Measurements from ENCODE around the gene WDFY2. TPM values are rescaled to one million over a fixed set of nuclear protein-coding genes. Genes with fewer than 3 reads are reported as not detected.
A peak's percentile ranks its signal among the peaks of the same experiment; 100 is the strongest.
"Not testable (repeated sequence)": the region's sequence is repeated elsewhere in the genome, so short reads cannot be mapped to it uniquely, and the experiment has no call there.

The WDFY2 gene
- 10 to 100 TPM; 11.3 TPM for total RNA-seq

GRCh38 chr13:51583875-51584730 lies at the start of gene WDFY2:
Gene WDFY2, plus strand, starts transcription at chr13:51584462. Its CDS starts 226 bp downstream, at chr13:51584688.
- CTCF ChIA-PET: interaction anchor here (0.7 to 2.2 kb wide), 3 partner anchors 109 to 211 kb away, joined by 3 to 8 read pairs (median 7); no protein-coding TSS in a partner anchor
- peaks cover 36% of the 10 kb centered on the region for H3K4me1 Mint-ChIP-seq (ENCODE audit: low read depth)
- ATAC-seq (peak; percentile 86), DNase-seq (peak; percentile 100)
- H3K4me3 Mint-ChIP-seq: peak within 1 kb of the TSS; percentile 88
- H3K27ac Mint-ChIP-seq: peak within 1 kb of the TSS; percentile 96
- H3K27me3 Mint-ChIP-seq (ENCODE audit: low read depth): peaks cover 4% of the 10 kb centered on the region
- POLR2A ChIA-PET: interaction anchor here (0.6 to 5.6 kb wide), 2 partner anchors 22 to 131 kb away, joined by 3 to 72 read pairs; partner anchors contain the start of gene INTS6
- H3K9me3 Mint-ChIP-seq (ENCODE audit: insufficient read depth): no peaks in the 10 kb centered on the region
- H3K36me3 Mint-ChIP-seq (ENCODE audit: low read depth): peaks cover 11% of the 10 kb centered on the region

- Mint-ChIP-seq H3K36me3 (ENCODE audit: low read depth) (peaks cover 4% of the 10 kb centered on the region), H3K27me3 (ENCODE audit: low read depth) (peaks cover 13% of the 10 kb centered on the region), H3K4me3 (no peak overlapping the region), H3K4me1 (ENCODE audit: low read depth) (peaks cover 18% of the 10 kb centered on the region), H3K27ac (no peak overlapping the region), H3K9me3 (ENCODE audit: insufficient read depth) (no peaks in the 10 kb centered on the region)
- ChIA-PET CTCF (no interaction called here), POLR2A (no interaction called here)
- DNase-seq (no peak), ATAC-seq (no peak)
These were observed 45.6 kb upstream of the WDFY2 start for GRCh38 chr13:51538591-51539179.

- H3K27ac Mint-ChIP-seq: no peak overlapping the region
These were observed 44.4 kb upstream of the WDFY2 start for GRCh38 chr13:51539887-51540286.

GRCh38 chr13:51541037-51541436 lies 43.2 kb upstream of the WDFY2 start:
- H3K4me3 Mint-ChIP-seq: no peak overlapping the region
- H3K9me3 Mint-ChIP-seq (ENCODE audit: insufficient read depth): no peaks in the 10 kb centered on the region
- ChIA-PET CTCF (interaction anchor here (0.7 kb wide), 1 partner anchor 87 kb away, joined by 3 read pairs; no protein-coding TSS in a partner anchor), POLR2A (no interaction called here)
- H3K27me3 Mint-ChIP-seq (ENCODE audit: low read depth): peaks cover 13% of the 10 kb centered on the region
- ATAC-seq (no peak), DNase-seq (no peak)
- peaks cover 3% of the 10 kb centered on the region for H3K4me1 Mint-ChIP-seq (ENCODE audit: low read depth)
- no peak overlapping the region for H3K27ac Mint-ChIP-seq
- peaks cover 2% of the 10 kb centered on the region for H3K36me3 Mint-ChIP-seq (ENCODE audit: low read depth)

More at GRCh38 chr13:51539887-51540286, 44.4 kb upstream of the WDFY2 start:
- H3K36me3 Mint-ChIP-seq (ENCODE audit: low read depth): peaks cover under 1% of the 10 kb centered on the region
- ChIA-PET POLR2A (no interaction called here), CTCF (no interaction called here)
- H3K27me3 Mint-ChIP-seq (ENCODE audit: low read depth): peaks cover 13% of the 10 kb centered on the region
- DNase-seq (no peak), ATAC-seq (no peak)
- H3K4me3 Mint-ChIP-seq: no peak overlapping the region
- H3K9me3 Mint-ChIP-seq (ENCODE audit: insufficient read depth): no peaks in the 10 kb centered on the region
- peaks cover 7% of the 10 kb centered on the region for H3K4me1 Mint-ChIP-seq (ENCODE audit: low read depth)

- ATAC-seq (no peak), DNase-seq (no peak)
- Mint-ChIP-seq H3K36me3 (ENCODE audit: low read depth) (peaks cover 2% of the 10 kb centered on the region), H3K9me3 (ENCODE audit: insufficient read depth) (no peaks in the 10 kb centered on the region), H3K27me3 (ENCODE audit: low read depth) (peaks cover 13% of the 10 kb centered on the region), H3K27ac (no peak overlapping the region), H3K4me1 (ENCODE audit: low read depth) (peaks cover 3% of the 10 kb centered on the region), H3K4me3 (no peak overlapping the region)
- ChIA-PET POLR2A (no interaction called here), CTCF (interaction anchor here (0.7 kb wide), 1 partner anchor 87 kb away, joined by 3 read pairs; no protein-coding TSS in a partner anchor)
These were observed 42.4 kb upstream of the WDFY2 start for GRCh38 chr13:51541809-51542258.

GRCh38 chr13:51542346-51543242 lies 41.7 kb upstream of the WDFY2 start:
- Mint-ChIP-seq H3K9me3 (ENCODE audit: insufficient read depth) (no peaks in the 10 kb centered on the region), H3K36me3 (ENCODE audit: low read depth) (peaks cover 2% of the 10 kb centered on the region), H3K27ac (no peak overlapping the region), H3K4me3 (no peak overlapping the region), H3K4me1 (ENCODE audit: low read depth) (peaks cover 3% of the 10 kb centered on the region), H3K27me3 (ENCODE audit: low read depth) (peaks cover 13% of the 10 kb centered on the region)
- DNase-seq: no peak
- CTCF ChIA-PET: no interaction called here
- POLR2A ChIA-PET: no interaction called here
- no peak for ATAC-seq

GRCh38 chr13:51545446-51545845 lies 38.8 kb upstream of the WDFY2 start:
- POLR2A ChIA-PET; ATAC-seq; H3K36me3 Mint-ChIP-seq (ENCODE audit: low read depth); H3K9me3 Mint-ChIP-seq (ENCODE audit: insufficient read depth); DNase-seq; H3K27ac Mint-ChIP-seq; H3K4me3 Mint-ChIP-seq; H3K4me1 Mint-ChIP-seq (ENCODE audit: low read depth); CTCF ChIA-PET: not testable (repeated sequence)
- peaks cover 13% of the 10 kb centered on the region for H3K27me3 Mint-ChIP-seq (ENCODE audit: low read depth)

- ChIA-PET POLR2A (no interaction called here), CTCF (no interaction called here)
- no peaks in the 10 kb centered on the region for H3K9me3 Mint-ChIP-seq (ENCODE audit: insufficient read depth)
- DNase-seq (no peak), ATAC-seq (no peak)
- no peak overlapping the region for H3K27ac Mint-ChIP-seq
- no peak overlapping the region for H3K4me3 Mint-ChIP-seq
- H3K27me3 Mint-ChIP-seq (ENCODE audit: low read depth): peaks cover 5% of the 10 kb centered on the region
- peaks cover 2% of the 10 kb centered on the region for H3K36me3 Mint-ChIP-seq (ENCODE audit: low read depth)
- H3K4me1 Mint-ChIP-seq (ENCODE audit: low read depth): peaks cover 3% of the 10 kb centered on the region
These were observed 36.7 kb upstream of the WDFY2 start for GRCh38 chr13:51547425-51548176.

GRCh38 chr13:51549050-51549449 lies 35.2 kb upstream of the WDFY2 start:
- Mint-ChIP-seq H3K27me3 (ENCODE audit: low read depth) (peaks cover 3% of the 10 kb centered on the region), H3K4me3 (no peak overlapping the region), H3K4me1 (ENCODE audit: low read depth) (peaks cover 3% of the 10 kb centered on the region), H3K9me3 (ENCODE audit: insufficient read depth) (no peaks in the 10 kb centered on the region), H3K27ac (no peak overlapping the region), H3K36me3 (ENCODE audit: low read depth) (peaks cover 2% of the 10 kb centered on the region)
- CTCF ChIA-PET: no interaction called here
- no peak for ATAC-seq
- POLR2A ChIA-PET: no interaction called here
- no peak for DNase-seq

GRCh38 chr13:51549593-51549992 lies 34.7 kb upstream of the WDFY2 start:
- DNase-seq (no peak), ATAC-seq (no peak)
- POLR2A ChIA-PET: no interaction called here
- peaks cover 6% of the 10 kb centered on the region for H3K27me3 Mint-ChIP-seq (ENCODE audit: low read depth)
- peaks cover 2% of the 10 kb centered on the region for H3K36me3 Mint-ChIP-seq (ENCODE audit: low read depth)
- H3K4me1 Mint-ChIP-seq (ENCODE audit: low read depth): peaks cover 3% of the 10 kb centered on the region
- CTCF ChIA-PET: no interaction called here
- H3K9me3 Mint-ChIP-seq (ENCODE audit: insufficient read depth): no peaks in the 10 kb centered on the region
- no peak overlapping the region for H3K4me3 Mint-ChIP-seq
- no peak overlapping the region for H3K27ac Mint-ChIP-seq

GRCh38 chr13:51550151-51550550 lies 34.1 kb upstream of the WDFY2 start:
- peaks cover 9% of the 10 kb centered on the region for H3K27me3 Mint-ChIP-seq (ENCODE audit: low read depth)
- H3K4me3 Mint-ChIP-seq: no peak overlapping the region
- no peaks in the 10 kb centered on the region for H3K9me3 Mint-ChIP-seq (ENCODE audit: insufficient read depth)
- no peak overlapping the region for H3K27ac Mint-ChIP-seq
- ChIA-PET POLR2A (no interaction called here), CTCF (no interaction called here)
- peaks cover 3% of the 10 kb centered on the region for H3K4me1 Mint-ChIP-seq (ENCODE audit: low read depth)
- no peak for DNase-seq
- no peak for ATAC-seq
- peaks cover 2% of the 10 kb centered on the region for H3K36me3 Mint-ChIP-seq (ENCODE audit: low read depth)

Measured in activated CD8-positive, alpha-beta T cell treated with anti-CD3 and anti-CD28 coated beads, Interleukin-2, amount 10 ng/mL, durations not matched to agents 7 days and 5 days (primary cell).